RWPE2 (cell line): ENCODE results near the gene SAYSD1.

Source experiments
- ATAC-seq: fragments of 200-7000 bp; cut with Tn5 transposase; 3 replicates; pipeline ENCODE4 v1.9.1; 2021; ENCODE audit warnings: low read depth
- DNase-seq: peaks from one replicate; pipeline ENCODE4 v3.0.0-alpha.2; 2020; ENCODE audit warnings: low spot score
- H3K27ac ChIP-seq: fragments of 450-650 bp; 2 replicates; pipeline ENCODE4 v1.5.1; 2017; ENCODE audit warnings: mild to moderate bottlenecking; ENCODE audit not compliant: poor library complexity, severe bottlenecking
- H3K27me3 ChIP-seq: fragments of 250-450 bp; sonication (Bioruptor Pico); 2 replicates; pipeline ENCODE4 v1.5.1; 2021; ENCODE audit warnings: mild to moderate bottlenecking, moderate library complexity; ENCODE audit not compliant: insufficient read depth, poor library complexity, severe bottlenecking
- H3K36me3 ChIP-seq: fragments of 250-450 bp; sonication (Bioruptor Pico); 2 replicates; pipeline ENCODE4 v1.5.1; 2020; ENCODE audit warnings: low read depth, mild to moderate bottlenecking, moderate library complexity
- H3K4me1 ChIP-seq: fragments of 250-450 bp; sonication (Bioruptor Pico); 2 replicates; pipeline ENCODE4 v1.5.1; 2021; ENCODE audit warnings: mild to moderate bottlenecking, moderate library complexity; ENCODE audit not compliant: insufficient read depth, poor library complexity, severe bottlenecking
- H3K4me3 ChIP-seq: fragments of 250-450 bp; sonication (Bioruptor Pico); 2 replicates; pipeline ENCODE4 v1.5.1; 2021; ENCODE audit warnings: mild to moderate bottlenecking, moderate library complexity; ENCODE audit not compliant: severe bottlenecking
- H3K9me3 ChIP-seq: fragments of 250-450 bp; sonication (Bioruptor Pico); 2 replicates; pipeline ENCODE4 v1.5.1; 2021; ENCODE audit warnings: mild to moderate bottlenecking, moderate library complexity; ENCODE audit not compliant: severe bottlenecking
- CTCF ChIP-seq: fragments of 450-650 bp; IDR thresholded peaks from one replicate; pipeline ENCODE4 v1.5.1; 2017; ENCODE audit warnings: mild to moderate bottlenecking, moderate library complexity; ENCODE audit not compliant: poor library complexity, severe bottlenecking

The SAYSD1 gene

GRCh38 chr6:39082310-39082709 lies 32.7 kb downstream of the SAYSD1 start:
- H3K9me3 ChIP-seq, result no peaks in the 10 kb centered on the region
- no peaks in the 10 kb centered on the region for H3K27me3 ChIP-seq
- DNase-seq, result no peak
- H3K4me1 ChIP-seq, result no peaks in the 10 kb centered on the region
- no peak overlapping the region for H3K27ac ChIP-seq
- TF ChIP-seq CTCF, result no peak
- H3K36me3 ChIP-seq, result no peaks in the 10 kb centered on the region
- ATAC-seq, result no peak
- no peak overlapping the region for H3K4me3 ChIP-seq

GRCh38 chr6:39080246-39080875 lies 34.6 kb downstream of the SAYSD1 start:
- H3K4me3 ChIP-seq, result no peak overlapping the region
- H3K9me3 ChIP-seq, result no peaks in the 10 kb centered on the region
- H3K4me1 ChIP-seq, result no peaks in the 10 kb centered on the region
- H3K27ac ChIP-seq, result no peak overlapping the region
- H3K27me3 ChIP-seq, result no peaks in the 10 kb centered on the region
- H3K36me3 ChIP-seq, result no peaks in the 10 kb centered on the region
- TF ChIP-seq CTCF, result no peak
- no peak for DNase-seq
- no peak for ATAC-seq

GRCh38 chr6:39079197-39080125 lies 35.5 kb downstream of the SAYSD1 start:
- DNase-seq (no peak), ATAC-seq (no peak)
- Histone ChIP-seq H3K27me3 (no peaks in the 10 kb centered on the region), H3K27ac (no peak overlapping the region), H3K9me3 (no peaks in the 10 kb centered on the region), H3K4me1 (no peaks in the 10 kb centered on the region), H3K4me3 (no peak overlapping the region), H3K36me3 (no peaks in the 10 kb centered on the region)
- TF ChIP-seq CTCF, result no peak

- no peaks in the 10 kb centered on the region for H3K27me3 ChIP-seq
- no peak overlapping the region for H3K27ac ChIP-seq
- no peaks in the 10 kb centered on the region for H3K4me1 ChIP-seq
- no peak overlapping the region for H3K4me3 ChIP-seq
- no peak for ATAC-seq
- TF ChIP-seq CTCF, result no peak
- no peak for DNase-seq
- H3K9me3 ChIP-seq, result no peaks in the 10 kb centered on the region
- H3K36me3 ChIP-seq, result no peaks in the 10 kb centered on the region
These were observed 36.3 kb downstream of the SAYSD1 start for GRCh38 chr6:39078695-39079094.
